SKM-1 (cell line): ENCODE data around the gene RIPPLY3.
A peak's percentile ranks its signal among the peaks of the same experiment; 100 is the strongest.

Experiments
- DNase-seq: peaks from one replicate; lab custom pipeline; 2025; ENCODE audit not compliant: unreplicated experiment; lab: John Stamatoyannopoulos, UW

RIPPLY3 gene, protein sequence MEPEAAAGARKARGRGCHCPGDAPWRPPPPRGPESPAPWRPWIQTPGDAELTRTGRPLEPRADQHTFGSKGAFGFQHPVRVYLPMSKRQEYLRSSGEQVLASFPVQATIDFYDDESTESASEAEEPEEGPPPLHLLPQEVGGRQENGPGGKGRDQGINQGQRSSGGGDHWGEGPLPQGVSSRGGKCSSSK

DNA sequence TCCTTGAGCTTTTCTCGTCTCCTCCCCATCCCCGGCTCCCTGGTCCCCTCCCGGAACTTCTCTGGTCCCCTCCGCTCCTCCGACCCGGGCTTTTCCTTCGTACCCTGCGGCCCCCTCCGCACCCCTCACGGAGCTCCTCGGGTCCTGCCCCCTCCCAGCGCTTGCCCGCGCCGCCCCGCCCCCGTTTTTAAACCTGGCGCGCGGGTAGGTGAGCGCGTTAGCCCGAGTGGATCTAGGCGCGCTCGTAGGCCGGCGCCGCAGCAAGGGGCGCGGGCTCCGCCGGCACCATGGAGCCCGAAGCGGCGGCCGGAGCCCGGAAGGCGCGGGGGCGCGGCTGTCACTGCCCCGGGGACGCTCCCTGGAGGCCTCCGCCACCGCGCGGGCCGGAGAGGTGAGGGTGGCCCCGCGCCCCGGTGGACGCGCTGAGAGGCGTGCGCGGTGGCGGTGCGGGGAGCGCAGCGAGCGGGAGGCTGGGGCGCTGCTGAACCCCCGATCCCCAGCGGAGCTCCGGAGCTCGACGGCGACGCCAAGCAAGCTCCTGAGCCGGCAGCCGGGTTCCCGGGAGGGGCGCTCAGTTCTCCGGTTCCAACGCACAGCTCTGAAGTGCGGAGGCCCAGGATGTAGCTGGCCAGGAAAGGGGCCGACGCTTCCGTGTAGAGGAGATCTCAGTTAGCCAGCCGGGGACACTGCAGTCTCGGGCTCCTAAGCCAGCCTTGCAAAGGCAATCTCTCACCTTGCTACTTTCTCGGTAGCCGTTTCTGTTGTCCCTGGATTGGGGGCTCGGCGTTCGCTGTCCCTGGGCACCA is at the start of gene RIPPLY3:
Gene RIPPLY3, plus strand, starts transcription at position 217 of the 806 bp plus-strand sequence. Its CDS starts 71 bp downstream, at position 288.
- DNase-seq = no peak

DNA sequence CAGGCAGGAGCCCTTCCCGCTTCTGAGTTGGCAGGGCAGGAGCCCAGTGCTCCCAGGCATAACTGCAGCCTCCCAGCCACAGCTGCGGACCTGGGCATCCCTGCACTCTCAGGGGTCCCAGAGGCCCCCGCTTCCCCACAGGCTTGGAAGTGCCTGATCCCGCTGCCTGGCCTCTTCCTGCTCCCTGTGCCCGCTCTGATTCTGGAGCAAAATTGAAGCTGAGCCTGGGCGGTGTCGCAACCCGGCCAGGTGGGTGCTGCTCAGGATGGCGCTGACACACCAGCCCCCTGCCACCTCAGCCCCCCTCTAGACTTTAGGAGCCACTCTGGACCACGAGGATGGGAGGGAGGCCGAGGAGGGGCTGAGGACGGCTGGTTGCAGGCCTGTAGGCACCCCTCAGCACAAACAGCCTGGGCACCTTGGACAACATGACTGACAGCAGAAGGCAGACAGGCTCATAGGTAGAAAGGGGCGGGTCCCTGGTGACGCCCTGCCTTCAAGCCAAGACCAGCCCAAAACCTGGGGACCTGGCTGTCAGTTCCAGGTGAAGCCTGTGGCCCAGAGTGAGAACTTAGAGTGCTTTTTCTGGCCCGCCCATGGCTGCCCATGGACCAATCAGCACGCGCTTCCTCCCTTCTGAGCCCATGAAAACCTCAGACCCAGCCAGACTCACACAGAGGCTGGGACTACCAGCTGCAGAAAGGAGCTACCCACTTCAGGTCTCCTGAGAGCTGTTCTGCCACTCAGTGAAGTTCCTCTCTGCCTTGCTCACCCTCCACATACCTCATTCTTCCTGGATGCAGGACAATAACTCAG is 47.3 kb upstream of the RIPPLY3 start:
- no peak for DNase-seq

DNA sequence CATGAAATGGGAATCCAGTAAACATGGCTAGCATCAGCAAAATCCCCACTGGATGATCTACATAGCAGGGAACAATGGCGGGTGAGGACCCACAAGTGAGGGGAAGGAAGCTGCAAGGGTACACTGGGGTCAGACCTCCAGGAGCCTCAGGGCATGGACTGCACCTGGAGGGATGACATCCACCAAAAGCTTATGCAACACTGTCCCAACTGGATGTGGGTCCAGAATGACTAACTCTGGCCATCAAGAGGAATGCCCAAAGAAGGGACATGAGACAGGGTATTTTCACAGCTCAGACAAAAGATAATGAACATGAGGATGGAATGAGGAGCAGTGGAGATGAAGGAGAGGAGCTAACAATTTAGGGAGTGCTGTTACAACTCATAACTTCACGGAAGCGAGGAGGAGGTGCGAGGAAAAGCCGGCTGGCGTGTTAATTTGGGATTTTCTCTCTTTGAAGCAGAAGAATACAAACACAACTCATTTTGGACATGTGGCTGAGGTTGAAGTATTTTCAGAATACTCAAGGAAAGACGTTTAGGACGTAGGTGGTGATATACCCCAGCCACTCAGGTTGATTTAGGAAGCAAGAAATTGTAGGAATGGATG is 45.7 kb upstream of the RIPPLY3 start:
- no peak for DNase-seq

DNA sequence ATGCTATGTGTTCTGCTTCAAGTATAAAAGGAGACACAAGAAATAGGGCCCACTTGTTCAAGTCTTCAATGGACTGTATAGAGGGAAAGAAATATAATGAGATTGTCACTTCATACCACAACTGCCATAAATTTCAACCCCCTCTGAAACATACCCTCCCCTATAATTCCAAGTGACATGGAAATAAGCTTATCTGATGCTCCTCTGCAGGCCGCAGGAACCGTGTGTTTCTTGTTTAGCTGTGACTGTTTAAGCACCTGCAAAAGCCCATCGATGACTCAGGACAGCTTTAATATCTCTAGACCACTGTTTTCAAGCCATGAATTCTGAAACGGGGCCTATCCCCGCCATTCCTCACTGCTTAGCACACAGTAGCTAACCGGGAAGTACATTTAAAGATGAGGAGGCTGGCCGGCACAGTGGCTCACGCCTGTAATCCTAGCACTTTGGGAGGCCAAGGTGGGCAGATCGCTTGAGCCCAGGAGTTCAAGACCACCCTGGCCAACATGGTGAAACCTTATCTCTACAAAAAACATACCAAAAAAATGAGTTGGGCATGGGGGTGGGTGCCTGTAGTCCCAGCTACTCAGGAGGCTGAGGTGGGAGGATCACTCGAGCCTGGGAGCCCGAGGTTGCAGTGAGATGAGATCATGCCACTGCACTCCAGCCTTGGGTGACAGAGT is 44.3 kb upstream of the RIPPLY3 start:
- no peak for DNase-seq

DNA sequence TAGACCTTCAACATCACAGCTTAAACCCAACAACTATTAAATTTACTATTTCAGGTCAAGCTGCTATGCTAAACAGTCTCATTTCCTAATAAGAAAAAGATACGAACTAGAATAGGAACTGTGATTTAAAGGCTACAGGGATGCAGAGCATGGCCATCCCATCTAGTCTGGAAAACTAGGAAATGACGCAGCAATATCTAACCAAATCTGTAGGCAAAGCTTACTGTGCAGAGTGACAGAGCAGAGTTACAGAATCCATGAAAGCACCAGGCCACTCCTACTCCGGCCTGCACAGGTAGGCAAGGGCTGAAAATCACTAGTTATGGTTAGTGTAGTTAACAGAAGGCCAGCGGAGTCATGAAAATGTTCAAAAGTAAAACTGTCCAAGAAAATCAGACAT is 42.1 kb upstream of the RIPPLY3 start:
- no peak for DNase-seq

DNA sequence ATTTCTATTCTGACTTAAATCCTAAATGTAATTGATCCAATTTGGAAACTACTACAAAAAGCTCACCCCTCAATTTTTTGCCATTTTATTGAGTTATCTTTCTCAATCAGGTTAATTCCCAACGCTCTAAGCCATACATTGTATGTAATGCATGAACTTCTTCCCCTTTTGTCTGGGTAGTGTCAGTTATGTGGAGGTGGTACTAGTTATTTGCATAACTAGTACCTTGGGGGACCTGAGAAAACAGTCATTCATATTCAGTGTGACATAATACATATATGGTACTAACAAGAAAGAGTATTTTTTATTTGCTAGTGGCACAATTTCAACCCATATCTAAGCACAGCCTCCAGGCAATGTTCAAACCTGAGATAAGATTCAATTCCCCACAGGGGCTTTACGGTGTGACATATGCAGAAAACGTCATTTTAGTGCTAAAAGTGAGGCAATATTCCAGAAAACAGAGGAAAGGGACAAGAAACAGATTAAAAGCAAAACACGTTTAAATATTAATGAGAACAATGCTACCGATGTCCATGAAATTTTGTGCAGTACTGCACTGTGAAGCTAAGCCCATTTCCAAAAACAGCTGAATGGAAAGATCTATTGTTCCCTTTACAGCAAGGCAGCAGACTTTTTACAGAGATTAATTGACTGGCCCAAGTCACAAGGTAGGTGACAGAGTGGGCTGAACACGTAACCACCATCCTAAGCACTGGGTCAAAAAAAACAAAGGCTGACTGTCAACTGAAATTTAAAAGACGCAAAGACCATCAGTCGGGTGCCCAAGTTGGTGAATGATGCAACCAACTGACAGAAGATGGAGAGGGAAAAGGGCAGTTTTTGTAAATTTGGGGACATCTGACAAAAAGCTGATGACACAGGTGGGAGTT is 41.4 kb upstream of the RIPPLY3 start:
- no peak for DNase-seq

DNA sequence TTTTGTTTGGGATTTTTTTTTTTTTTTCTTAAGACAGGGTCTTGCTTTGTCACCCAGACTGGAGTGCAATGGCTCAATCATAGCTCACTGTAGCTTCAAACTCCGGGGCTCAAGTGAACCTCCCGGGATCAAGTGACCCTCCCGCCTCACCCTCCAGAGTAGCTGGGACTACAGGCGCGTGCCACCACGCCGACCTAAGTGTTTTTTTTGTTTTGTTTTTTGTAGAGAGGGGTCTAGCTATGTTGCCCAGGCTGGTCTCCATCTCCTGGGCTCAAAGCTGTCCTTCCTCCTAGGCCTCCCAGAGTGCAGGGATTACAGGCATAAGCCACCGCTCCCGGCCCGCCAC is 40.8 kb upstream of the RIPPLY3 start:
- no peak for DNase-seq

DNA sequence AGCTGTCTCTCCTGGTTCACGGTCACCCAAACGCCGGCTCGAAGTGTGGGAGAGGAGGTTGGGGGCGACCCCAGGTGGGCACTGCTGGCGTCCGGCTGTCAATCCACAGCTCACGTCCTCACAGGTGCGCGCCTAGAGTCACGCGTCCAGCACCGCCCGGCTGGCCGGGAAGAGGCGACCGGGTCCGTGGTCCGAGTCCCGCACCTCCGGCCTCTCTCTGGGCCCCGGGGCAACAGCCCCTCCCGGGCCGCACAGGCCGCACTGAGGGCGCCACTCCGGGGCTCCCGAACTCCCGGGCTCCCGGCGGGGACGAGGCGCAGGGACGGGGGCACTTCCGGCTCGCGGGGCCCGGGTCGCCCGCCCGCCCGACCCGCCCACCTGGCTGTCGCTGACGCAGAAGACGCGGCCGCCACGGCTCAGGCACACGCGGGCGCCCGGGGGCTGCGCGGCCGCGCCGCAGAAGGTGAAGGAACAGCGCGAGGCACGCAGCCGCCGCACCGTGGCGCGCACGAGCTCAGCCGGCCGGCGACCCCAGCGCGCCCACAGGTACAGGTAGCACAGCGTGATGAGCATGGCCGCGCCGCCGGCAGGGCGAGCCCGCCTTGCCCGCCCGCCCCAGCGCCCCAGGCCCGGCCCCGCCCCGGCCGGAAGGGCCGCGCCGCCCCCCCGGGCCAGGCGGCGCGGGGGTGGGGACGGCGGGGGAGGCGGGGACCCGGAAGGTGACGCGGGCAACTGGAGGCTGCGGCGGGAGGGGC is 40.3 kb upstream of the RIPPLY3 start, which contains the start of gene HLCS:
Gene HLCS, minus strand, starts transcription at position 604 of the 755 bp plus-strand sequence. Its CDS starts 31 bp downstream, at position 573.
- DNase-seq = no peak

DNA sequence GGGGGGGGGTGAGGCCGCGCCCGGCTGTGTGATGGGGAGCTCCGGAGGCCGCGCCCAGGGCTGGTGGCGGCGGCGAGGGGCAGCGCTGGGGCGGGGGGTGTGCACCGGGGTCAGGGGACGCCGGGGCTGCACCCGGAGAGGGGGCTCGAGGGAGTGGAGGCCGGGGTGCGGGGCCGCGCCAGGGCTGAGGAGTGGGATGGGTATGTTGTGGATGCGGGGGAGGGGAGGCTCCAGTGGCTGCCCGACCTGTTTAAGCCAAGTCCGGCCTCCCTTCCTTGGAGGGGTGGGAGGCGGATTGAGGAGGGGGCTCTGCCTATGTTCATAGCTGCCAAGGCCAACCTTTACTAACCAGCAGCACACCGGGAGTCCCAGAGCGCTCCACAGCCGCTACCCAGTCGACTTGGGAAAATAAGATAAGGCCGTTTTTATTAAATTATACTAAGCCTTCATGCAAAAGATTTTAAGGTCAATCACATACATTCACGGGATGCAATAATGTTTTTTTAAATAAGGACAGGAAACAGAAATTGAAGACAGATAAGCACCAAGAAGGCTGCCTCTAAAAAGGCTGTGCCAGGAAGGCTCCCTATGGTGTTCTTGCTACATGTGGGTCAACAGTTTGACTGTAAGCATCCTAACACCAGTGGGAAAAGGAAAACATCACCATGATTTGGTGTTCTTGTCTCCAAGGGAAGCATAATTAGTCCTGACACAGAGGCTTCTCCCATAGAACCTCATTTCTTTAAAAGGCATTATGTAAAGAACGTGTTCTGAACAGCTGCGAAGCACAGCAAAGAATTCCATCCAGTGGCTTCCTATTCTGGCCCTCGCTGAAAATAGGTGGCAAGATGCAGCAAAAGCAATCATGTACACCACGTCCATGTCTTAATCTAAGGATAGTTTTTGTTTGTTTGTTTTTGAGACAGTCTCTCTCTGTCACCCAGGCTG is 39.4 kb upstream of the RIPPLY3 start:
- DNase-seq = no peak

DNA sequence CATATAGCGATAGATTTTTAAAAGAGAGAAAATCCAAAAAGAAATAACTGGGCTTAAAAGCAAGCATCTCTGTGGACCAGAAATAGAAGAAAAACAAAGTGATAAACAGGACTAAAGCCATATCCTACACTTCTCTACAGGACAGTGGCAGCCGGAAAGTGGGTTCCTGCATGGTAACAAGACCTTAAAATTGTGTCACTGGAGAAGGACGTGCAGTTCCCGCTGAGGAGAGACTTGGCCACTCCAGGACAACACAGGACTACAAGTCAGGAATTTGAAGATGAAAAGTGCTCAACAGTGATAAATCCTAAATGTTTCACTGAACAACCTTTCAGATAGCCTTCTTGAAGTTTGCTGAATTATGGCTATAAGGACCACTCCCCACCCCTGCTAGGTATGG is 38.1 kb upstream of the RIPPLY3 start:
- DNase-seq = no peak

DNA sequence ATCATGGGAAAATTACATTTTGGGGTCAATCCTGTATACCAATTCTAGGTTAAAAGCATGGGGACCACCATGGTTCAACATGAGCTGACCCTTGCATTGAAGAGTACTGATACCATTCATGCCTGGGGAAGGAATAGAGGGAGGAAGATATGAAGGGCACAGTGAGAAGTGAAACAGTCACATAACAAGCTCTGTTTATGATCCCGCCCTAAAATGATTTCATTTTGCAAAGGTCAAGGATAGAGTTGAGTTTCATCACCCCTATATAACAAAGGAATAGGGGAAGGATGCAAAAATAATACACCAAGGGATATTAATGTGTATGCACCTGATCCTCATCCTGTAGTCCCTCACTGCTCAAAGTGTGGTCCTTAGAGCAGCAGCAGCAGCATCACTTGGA is 37.5 kb upstream of the RIPPLY3 start:
- DNase-seq = no peak

DNA sequence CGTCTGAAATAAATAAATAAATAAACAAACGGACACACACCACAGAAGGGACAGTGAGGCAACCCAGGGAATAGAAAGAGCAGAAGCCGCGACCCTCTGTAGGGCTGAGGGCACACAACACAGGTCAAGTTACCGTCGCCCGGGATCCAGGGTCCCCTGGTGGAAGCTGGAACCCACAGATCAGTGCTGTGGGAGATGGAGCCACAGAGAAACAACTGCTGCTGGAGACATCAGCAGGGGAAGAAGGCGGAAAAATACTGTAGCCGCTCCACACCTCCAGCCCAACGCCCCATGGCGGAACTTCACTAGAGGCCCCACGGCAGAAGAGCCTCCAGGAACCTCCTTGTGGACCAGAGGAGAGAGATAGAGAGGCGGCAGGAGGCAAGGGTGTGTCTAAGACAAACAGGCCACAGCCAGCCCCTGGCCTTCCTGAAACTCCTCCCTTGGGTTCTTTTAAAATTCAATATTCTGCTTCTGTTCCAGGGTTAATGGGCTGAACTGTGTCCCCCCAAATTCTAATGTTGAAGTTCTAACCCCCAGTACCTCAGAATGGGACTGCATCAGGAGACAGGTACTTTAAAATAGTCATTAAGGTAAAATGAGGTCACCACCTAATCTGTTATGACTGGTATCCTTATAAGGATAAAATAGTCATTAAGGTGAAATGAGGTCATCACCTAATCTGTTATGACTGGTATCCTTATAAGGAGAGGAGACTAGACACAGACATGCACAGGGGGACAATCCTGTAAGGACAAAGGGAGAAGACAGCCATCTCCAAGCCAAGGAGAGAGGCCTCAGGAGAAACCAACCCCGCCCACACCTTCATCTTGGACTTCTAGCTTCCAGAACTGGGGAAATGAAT is 32.3 kb upstream of the RIPPLY3 start:
- DNase-seq = no peak

DNA sequence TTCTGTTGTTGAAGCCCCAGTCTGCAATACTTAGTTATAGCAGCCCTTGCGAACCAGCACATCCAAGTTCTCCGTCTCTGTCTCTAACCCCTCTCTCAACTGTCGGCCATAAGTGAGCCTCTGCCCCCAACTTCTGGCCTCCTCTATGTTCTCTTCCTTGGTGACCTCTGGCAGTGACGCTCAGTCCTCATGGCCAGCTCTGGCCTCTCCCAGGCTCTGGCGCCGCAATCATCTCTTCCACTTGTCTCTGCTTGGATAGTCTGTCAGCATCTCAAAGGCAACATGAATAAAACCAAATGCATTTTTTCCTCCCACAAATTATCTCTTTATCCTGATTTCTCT is 31.7 kb upstream of the RIPPLY3 start:
- no peak for DNase-seq

DNA sequence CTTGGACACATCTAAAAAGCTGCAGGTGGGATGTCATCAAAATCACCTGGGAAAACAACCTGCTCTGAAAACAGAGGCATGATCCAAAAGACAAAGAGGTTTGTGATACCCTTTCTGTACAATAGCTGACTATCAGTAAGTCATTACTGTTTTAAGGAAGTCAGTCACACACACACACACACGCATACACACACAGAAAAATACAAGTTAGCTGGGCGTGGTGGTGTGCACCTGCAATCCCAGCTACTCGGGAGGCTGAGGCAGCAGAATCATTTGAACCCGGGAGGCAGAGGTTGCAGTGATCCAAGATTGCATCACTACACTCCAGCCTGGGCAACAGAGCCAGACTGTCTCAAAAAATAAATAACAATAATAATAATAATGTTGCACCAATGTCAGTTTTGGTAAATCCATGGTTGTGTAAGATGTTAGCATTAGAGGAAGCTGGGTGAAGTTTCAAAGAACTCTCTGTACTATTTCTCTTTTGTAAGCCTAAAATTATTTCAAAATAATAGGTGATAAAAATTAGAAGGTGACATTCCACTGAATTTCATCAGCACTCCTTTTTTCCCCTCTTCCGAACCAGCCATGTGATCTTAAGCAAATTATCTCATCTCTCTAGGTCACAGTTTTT is 30.2 kb upstream of the RIPPLY3 start:
- no peak for DNase-seq

DNA sequence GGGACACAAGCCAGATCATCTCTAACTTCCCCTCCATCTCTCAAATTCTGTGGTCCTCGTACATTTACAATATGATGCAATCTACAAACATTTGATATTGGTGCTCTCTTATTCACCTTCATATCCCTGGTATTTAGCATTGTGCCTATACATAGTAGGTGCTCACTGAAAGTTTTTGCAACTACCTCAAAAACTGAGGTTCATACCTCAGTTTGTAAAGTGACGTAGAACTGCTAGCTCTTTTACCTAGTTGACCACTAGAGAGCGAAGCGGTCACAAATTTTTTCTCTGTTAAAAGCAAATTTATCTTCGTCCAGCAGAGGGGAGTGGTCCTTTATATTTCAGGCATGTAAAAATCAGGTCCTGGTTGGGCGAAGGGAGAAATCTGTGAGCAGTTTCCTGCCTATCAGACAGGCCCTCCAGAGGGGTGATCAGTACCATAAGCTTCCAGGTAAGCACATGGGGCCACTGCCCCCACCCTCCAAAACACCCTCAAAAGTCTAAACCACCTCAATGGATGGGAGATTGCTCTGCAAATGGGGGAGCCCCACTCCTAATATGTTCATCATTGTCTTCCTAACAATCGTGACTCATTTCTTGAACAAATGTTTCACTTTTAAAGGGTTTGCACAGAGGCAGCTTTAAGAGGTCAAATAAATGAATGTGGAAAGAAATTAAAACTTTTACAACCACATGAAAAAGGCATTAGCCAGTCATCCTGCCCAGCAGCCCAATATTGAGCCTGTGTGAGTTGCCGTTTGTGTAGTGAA is 29.4 kb upstream of the RIPPLY3 start:
- peak; percentile 77 for DNase-seq
